ENCODE results near the gene ADCY3. TPM values are rescaled to one million over a fixed set of nuclear protein-coding genes. Genes with fewer than 3 reads are reported as not detected.
"Not testable (repeated sequence)": the region's sequence is repeated elsewhere in the genome, so short reads cannot be mapped to it uniquely, and the experiment has no call there.

Gene ADCY3
- total RNA-seq, 1 donor from 2014 or later: 22.5 TPM

DNA sequence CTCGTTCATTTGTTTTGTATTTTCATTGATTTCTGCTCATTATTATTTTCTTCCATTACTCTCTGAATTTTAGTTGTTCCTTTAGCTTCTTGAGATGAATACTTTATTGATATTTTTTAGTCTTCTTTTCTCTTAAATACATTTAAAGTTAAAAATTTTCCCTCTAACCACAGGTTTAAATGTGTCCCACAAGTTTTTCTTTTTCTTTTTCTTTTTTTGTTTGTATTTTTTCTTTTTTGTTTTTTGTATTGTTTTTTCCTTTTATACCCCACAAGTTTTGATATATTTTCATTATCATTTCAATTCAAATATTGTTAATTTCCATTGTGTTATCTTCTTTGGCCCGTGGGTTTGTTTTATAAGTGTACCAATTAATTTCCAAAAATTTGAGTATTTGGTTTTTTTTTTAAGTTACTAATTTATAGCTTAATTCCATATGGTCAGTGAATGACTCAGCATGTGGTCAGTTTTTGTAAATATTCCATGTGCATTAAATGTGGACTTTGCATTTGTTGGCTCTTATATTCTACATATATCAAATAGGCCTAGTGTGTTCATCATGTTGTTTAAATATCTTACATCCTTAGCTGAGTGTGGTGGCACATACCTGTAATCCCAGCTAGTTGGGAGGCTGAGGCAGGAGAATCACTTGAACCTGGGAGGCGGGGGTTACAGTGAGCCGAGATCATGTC, 110.6 kb downstream of the ADCY3 start:
- no peak for DNase-seq

DNA sequence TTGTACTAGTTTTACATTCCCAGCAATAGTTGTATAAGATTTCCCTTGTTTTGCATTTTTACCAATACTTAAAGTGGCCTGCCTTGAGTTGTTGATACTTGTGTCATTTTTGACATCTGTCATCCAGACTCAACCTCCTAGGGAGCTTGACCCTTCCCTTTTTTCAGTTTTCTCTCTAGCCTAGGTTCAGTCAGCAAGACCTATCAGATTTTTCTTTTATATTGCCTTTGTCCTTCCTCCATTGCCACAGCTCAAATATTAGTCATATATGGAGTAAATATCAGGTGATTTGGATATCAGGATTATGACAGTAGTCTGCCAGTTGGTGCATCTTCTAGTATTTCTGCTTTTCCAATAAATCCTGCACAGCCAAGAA, 113.4 kb downstream of the ADCY3 start:
- DNase-seq: no peak

DNA sequence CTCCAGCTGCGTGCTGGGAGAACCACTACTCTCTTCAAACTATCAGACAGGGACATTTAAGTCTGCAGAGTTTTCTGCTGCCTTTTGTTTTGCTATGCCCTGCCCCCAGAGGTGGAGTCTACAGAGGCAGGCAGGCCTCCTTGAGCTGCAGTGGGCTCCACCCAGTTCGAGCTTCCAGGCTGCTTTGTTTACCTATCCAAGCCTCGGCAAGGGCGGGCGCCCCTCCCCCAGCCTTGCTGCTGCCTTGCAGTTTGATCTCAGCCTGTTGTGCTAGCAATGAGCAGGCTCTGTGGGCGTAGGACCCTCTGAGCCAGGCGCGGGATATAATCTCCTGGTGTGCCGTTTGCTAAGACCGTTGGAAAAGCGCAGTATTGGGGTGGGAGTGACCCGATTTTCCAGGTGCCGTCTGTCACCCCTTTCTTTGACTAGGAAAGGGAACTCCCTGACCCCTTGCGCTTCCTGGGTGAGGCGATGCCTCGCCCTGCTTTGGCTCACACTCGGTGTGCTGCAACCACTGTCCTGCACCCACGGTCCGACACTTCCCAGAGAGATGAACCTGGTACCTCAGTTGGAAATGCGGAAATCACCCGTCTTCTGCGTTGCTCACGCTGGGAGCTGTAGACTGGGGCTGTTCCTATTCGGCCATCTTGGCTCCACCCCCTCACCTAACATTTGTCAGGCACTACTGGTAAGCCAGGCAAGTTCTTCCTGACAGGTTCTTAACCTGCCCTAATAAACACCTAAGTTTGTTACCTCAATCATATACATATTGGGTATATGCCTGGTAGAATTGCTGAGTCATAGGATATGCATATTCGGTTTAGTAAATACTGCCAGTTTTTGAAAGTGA, 114.0 kb downstream of the ADCY3 start:
- not testable (repeated sequence) for DNase-seq

DNA sequence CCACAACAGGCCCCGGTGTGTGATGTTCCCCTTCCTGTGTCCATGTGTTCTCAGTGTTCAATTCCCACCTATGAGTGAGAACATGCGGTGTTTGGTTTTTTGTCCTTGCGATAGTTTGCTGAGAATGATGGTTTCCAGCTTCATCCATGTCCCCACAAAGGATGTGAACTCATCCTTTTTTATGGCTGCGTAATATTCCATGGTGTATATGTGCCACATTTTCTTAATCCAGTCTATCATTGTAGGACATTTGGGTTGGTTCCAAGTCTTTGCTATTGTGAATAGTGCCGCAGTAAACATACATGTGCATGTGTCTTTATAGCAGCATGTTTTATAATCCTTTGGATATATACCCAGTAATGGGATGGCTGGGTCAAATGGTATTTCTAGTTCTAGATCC, 119.5 kb downstream of the ADCY3 start:
- not testable (repeated sequence) for DNase-seq

DNA sequence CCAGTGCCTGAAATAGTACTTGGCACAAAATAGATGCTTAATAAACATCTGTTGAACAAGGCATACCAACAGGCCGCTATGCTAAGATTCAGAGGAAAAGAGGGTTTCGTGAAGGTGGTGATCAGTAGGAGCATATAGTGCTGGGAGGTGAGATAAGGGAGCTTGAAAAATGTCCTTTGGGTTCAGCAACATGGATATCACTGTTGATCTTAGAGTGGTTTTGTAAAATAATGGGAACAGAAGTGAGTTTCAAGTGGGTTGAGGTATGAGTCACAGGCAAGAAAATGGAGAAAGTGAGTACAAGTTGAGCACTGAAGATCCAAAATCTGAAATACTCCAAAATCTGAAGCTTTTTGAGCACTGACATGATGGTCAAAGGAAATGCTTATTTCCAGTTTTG, 122.4 kb downstream of the ADCY3 start:
- DNase-seq: no peak

DNA sequence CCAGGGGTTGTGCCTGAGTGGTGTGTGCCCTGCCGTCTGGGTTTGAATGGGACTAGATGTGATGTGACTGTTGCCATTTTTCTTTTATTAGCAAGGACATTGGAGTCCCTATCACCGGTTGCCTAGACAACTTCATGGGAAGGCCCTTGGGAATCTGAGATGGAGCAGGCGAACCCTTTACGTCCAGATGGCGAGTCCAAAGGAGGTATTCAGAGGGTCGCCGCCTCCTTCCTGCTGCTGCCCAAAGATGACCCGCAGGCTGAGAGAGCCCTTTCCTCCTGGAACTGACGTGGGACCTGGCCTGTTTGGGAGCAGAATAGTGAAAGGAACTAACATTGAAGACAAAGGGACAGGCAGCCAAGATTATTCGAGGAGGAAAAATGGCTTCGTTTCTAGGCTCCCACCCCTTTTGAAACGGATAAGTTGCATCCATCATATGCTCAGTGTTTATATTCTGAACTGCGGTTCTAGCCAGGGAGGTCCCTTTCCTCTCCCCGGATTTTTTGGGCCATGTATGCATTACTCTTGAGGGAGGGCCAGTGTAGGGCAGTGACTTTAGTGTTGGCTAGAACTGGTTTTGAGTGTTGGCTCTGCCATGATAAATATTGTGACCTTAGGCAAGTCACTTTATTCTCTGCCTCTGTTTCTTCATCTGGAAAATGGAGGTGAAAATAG, 126.1 kb downstream of the ADCY3 start:
- DNase-seq: no peak

DNA sequence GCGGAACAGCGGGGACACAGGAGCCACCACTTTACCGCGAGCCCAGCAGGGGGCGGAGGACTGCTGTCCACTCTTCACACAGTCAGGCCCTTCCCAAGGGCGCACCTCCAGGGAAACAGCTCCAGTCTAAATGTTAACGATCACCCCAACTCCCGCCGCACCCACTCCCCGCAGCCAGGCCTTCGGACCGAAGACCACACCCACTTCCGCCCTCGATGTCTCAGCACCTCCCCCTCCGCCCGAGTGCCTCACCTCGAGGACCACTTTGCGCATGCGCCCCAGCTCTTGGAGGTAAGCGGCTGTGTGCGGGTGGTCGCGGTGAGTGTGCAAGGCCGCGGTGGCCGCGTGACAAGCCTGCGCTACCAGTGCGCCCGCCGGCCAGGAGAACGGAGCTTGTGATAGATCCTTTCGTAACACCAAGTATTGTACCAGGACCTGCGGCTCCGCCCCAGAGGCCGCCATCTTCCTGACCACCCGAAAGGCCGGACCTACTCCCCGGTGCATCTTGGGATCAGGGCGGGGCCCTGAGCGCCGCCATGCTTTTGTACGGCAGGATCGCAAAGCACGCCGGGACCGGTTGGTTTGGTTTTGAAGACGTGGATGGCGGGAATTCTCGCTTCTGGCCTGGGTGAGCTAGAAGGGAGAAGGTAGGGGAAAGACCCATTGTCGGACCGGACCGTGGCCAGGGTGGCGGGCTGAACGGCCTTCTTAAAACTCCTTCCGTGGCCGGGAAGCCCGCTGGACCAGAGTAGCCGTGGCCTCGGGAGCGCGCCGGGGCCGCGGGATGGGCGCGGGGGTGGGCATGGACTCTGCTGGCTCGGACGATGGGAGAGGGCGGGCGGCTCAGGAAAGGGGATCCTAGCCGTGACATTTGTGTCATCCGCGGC, 126.9 kb downstream of the ADCY3 start, which contains the start of the genes CENPO and PTRHD1:
Gene CENPO, plus strand, starts transcription at position 552 of the 887 bp plus-strand sequence. CDS start 495 bp downstream, outside the sequence.
Gene PTRHD1, minus strand, starts transcription at position 518 of the 887 bp plus-strand sequence. Its CDS starts 14 bp downstream, at position 504.
- DNase-seq: peak; percentile 94

DNA sequence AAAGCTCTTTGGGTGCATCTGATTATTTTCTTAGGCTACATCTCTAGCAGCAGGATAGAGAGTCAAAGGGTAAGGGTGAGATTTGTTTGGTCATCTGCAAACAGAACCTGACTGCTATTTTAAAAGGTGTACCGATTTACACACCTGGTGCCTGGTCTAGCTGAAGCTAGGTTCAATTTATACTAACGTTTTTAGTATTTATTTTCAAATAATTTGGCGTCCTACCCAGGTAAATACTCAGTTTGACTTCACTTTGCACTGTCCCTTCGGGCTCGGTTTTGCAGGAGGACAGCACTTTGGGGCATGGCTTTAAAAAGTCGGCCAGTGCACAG, 127.5 kb downstream of the ADCY3 start:
- DNase-seq: no peak

DNA sequence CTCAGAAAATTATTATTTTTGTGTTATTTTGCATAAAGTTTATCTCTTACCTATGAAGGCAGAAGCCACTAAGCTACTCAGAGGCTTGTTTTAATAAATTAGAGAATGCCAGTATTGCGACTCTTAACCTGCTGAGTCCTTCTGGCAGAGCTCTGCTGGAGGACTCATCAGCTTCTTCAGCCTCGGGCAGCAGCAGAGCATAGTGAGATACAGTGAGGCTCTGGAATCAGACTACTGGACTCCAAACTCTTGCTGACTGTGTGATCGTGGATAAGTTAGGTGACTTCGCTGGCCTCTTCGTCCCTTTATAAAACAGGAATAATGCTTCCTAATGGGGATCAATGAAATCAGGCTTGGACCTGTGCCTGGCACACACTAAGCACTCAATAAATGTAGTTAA, 128.6 kb downstream of the ADCY3 start:
- no peak for DNase-seq

DNA sequence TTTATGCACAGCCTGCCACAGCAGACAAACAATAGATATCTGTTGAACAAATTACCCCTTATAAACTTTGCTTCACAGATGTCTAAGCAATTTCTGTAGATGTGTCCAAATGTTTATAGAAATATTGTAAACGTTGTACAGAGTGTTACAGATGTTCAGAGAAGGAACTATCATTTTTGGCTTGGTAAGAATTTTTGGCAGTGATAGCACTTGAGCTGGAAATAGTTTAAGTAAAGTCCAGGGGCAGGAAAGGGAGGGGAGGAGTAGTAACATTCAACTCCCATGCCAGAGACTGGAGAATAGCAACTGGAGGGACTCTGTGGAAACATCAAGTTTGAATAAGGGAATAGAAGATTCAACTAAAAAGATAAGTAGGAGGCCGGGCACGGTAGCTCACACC, 131.2 kb downstream of the ADCY3 start:
- no peak for DNase-seq

DNA sequence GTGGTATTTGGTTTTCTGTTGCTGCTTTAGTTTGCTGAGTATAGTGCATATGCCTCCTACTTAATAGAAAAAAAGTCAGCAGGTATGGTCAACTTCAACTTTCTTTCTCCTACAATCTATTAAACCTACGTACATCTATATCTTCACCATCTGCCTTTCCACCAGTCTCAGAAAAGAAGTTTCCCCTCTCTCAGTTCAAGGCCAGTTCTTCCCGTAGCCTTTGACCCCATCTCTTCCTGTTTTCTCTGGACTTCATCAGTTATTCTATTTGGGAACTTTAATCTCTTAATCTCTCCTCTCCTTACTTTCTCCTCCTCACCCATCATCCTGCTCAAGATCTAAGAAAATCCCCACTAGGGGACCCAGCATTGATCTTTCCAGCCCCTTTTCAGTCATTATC, 132.5 kb downstream of the ADCY3 start:
- no peak for DNase-seq

DNA sequence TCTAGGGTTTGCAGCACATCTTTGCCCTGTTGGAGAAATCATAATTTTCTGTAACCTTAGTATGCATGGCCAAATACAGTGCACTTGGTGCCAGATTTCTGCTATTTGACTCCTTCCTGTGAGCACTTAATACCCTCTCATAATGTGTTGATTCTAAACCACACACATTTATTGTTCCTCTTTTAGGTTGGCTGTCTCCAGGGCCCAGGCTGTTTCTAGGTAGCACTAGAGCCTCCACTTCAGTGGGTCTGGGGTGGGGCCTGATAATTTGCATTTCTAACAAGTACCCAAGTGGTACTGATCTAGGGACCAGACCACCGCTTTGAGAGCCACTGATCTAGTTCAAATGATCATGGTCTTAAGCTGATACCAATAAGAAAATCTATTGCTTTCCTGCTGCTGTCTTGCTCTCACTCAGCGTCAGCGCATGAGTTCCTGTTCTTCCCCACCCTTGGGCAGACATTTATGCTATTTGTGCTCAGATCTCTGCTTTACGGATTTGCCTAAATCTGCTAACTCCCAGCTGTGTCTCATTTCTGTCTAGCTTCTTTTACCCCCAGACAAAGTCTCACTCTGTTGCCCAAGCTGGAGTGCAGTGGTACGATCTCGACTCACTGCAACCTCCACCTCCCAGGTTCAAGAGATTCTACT, 134.2 kb downstream of the ADCY3 start:
- no peak for DNase-seq

DNA sequence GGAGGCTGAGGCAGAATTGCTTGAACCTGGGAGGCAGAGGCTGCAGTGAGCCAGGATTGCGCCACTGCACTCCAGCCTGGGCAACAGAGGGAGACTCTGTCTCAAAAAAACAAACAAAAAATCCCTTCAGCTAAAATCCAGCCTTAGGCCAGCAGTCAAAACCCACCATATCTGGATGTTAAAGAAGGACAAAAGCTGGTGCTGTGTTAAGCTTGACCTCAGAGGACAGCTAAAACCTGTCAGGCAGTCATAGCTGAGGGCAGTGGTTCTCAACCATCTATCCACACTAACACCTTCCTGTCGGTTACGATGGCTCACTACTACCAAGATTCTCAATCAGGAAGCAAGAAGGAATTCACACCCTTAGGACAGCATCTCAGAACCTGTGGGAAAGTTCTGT, 136.4 kb downstream of the ADCY3 start:
- no peak for DNase-seq

DNA sequence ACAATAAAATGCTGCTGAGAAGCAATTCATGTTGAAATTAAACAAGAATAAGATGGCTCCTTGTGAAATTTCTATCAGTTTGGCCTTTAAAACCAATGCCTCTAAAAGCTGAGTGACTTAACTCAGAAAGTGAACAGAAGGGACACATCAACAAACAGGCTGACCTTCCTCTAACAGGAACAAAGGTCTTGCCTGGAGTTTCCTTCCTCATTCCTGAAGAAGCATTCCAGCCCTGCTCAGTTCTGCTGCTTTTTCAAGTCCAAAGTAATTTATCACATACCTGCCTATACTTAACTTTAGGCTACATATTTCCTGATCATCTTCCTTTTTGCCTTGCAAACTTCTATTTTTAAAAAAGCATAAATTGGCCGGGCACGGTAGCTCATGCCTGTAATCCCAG, 140.9 kb downstream of the ADCY3 start:
- no peak for DNase-seq

DNA sequence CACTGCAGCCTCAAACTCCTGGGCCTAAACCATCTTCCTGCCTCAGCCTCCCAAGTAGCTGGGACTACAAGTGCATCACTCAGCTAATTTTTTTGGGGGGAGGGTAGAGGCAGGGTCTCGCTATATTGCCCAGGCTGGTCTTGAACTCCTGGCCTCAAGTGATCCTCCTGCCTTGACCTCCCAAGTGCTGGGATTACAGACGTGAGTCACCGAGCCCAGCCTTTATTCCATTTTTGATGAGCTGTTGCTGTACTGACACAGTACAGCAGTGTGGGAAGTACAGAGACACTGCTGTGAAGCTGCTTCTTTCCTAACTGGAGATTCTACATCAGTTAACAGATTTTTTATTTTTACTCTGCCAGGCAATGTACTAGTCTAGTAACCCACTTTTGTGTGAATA, 145.7 kb downstream of the ADCY3 start:
- no peak for DNase-seq

DNA sequence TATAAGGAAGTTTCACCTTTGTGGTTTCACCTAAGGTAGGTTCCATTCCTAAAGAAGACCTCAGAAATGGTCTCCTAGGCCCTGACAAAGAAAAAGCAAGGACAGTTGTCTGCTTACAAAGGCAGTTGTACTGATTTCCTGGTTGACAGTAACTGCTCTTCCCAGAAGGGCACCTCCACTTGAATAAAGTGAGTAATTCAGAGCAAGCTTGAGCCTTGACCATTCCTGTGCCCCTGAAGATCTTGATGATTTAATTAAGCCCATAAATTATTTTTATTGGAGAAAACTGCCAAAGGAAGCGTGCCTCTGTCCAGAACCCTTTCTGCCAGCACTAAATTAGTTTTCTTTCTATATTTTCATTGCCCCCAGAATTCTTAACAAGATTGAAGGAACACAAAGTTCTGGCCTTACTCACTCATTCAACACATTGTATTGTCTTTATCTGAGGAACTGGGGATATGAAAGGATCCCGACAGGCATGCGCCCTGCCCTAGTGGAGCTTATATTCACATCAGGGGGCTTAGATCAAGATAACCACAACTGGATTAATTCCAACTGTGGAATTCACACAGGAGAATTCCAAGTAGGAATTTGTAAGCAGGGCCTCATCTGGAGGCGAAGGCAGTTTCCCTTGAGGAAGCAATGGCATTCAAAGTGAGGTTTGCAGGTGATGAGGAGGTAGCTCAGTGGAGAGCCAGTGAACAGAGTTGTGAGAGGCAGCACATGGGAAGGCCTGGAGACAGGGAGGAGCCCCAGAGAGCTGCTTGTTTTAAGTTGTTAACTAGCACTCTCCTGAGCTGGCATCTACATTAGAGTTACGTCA, 148.1 kb downstream of the ADCY3 start:
- no peak for DNase-seq

DNA sequence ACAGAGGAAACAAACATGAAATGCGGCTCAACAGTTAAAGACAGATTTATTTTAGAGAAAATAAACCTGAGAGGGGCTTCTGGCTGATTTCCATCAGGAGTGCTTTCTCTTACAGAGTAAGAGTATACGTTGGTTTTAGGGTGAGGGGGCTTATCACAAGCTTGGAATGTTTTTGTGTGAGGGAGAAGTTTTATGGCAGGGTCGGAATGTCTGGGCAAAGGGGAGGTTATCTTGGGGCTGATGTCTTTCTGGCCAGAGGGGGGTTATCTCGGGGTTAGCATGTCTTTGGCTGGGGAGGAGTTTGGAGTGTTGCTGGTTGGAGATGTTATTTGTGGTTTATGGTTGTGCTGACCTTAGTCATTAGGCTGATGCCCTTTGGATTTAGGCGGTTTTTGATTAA, 149.0 kb downstream of the ADCY3 start:
- no peak for DNase-seq
